ENCODE measurements around the gene PTPRA. TPM values are rescaled to one million over a fixed set of nuclear protein-coding genes. Genes with fewer than 3 reads are reported as not detected.
"Not testable (repeated sequence)": the region's sequence is repeated elsewhere in the genome, so short reads cannot be mapped to it uniquely, and the experiment has no call there.

PTPRA gene
- total RNA-seq, 2 experiments from 2014 or later, result 58.5 to 86.3 TPM

GRCh38 chr20:2998728-2999127, 125.4 kb downstream of the PTPRA start:
- DNase-seq (no peak), ATAC-seq (no peak)
- intact Hi-C loops (cut with DNase I, micrococcal nuclease), result no loop called here
- peaks cover 10% of the 10 kb centered on the region for H3K36me3 Mint-ChIP-seq (ENCODE audit: low read depth)
- no peaks in the 10 kb centered on the region for H3K9me3 Mint-ChIP-seq (ENCODE audit: low read depth)
- ChIA-PET POLR2A (no interaction called here), CTCF (no interaction called here)
- peaks cover 11% of the 10 kb centered on the region for H3K4me1 Mint-ChIP-seq
- H3K27ac Mint-ChIP-seq, result no peak overlapping the region
- no peaks in the 10 kb centered on the region for H3K27me3 Mint-ChIP-seq
- H3K4me3 Mint-ChIP-seq, result no peak overlapping the region

- ATAC-seq (peak; percentile 98), DNase-seq (peak; percentile 23)
- Mint-ChIP-seq H3K4me1 (peaks cover 11% of the 10 kb centered on the region), H3K9me3 (ENCODE audit: low read depth) (no peaks in the 10 kb centered on the region), H3K36me3 (ENCODE audit: low read depth) (peaks cover 15% of the 10 kb centered on the region), H3K27ac (peak overlapping the region; percentile 59), H3K27me3 (no peaks in the 10 kb centered on the region), H3K4me3 (no peak overlapping the region)
- ChIA-PET CTCF (interaction anchor here (0.5 to 2.8 kb wide), 47 partner anchors 8 to 1664 kb away, joined by 3 to 30 read pairs (median 4); partner anchors contain the start of gene PTPRA), POLR2A (no interaction called here)
- intact Hi-C loops (cut with DNase I, micrococcal nuclease), result loop anchor here (1.0 to 5.0 kb wide), 7 partner anchors 16 to 313 kb away; partner anchors contain the start of gene PTPRA (in 1 of the 2)
These were observed 127.7 kb downstream of the PTPRA start for GRCh38 chr20:3000852-3001523.

GRCh38 chr20:3003416-3003815, 130.1 kb downstream of the PTPRA start:
- Mint-ChIP-seq H3K4me3 (no peak overlapping the region), H3K27me3 (no peaks in the 10 kb centered on the region), H3K9me3 (ENCODE audit: low read depth) (no peaks in the 10 kb centered on the region), H3K4me1 (peaks cover 15% of the 10 kb centered on the region), H3K27ac (no peak overlapping the region), H3K36me3 (ENCODE audit: low read depth) (peaks cover 27% of the 10 kb centered on the region)
- DNase-seq, result no peak
- intact Hi-C loops (cut with DNase I, micrococcal nuclease), result loop anchor here in 1 of 2 experiments (5.0 kb wide), 1 partner anchor 251 kb away; no protein-coding TSS in a partner anchor
- ChIA-PET POLR2A (interaction anchor here (0.6 kb wide), 2 partner anchors 12 to 1696 kb away, joined by 3 to 4 read pairs; no protein-coding TSS in a partner anchor), CTCF (interaction anchor here (0.8 kb wide), 1 partner anchor 12 kb away, joined by 3 read pairs; no protein-coding TSS in a partner anchor)
- ATAC-seq, result no peak

DNA sequence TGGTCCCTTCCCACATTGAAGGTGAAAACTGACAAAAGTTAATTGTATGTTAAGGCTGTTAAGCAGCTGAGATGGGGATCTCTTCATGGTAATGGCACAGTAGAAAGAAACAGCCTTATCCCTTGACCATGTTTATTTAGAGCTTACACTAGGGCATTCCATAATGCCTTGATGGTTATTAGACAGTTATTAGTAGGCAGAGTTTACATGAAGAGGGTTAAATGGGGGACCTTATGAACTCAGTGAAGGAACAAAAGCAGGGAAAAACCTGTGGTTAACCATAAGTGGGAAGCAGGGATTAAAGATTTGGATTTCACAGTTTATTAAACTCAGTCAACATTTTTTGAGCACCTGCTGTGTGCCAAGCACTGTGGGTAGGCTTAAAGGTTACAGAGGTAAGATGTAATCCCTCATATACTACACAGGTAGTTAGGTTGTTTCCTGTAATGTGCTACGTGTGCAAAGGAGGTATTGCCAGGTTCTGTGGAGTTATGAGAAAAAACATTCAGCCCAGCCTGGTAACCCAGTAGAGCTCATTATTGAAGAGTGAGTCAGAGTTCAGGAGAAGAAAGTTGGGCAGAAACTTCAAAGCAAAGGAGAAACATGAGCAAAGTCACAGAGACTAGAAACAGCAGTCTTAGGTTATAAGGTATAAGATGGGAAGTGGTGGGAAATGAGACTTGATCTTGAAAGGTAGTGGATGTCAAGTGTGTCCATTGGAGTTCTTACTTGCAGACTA, 137.9 kb downstream of the PTPRA start:
- intact Hi-C loops (cut with DNase I, micrococcal nuclease), result loop anchor here (1.0 to 5.0 kb wide), 5 partner anchors 25 to 171 kb away; partner anchors contain the start of genes MRPS26 (in 1 of the 2), PCED1A (in 1 of the 2) and VPS16 (in 1 of the 2)
- ATAC-seq (peak; percentile 69), DNase-seq (peak; percentile 46)
- Mint-ChIP-seq H3K36me3 (ENCODE audit: low read depth) (peaks cover 61% of the 10 kb centered on the region), H3K4me1 (peaks cover 70% of the 10 kb centered on the region), H3K9me3 (ENCODE audit: low read depth) (no peaks in the 10 kb centered on the region), H3K27ac (peak overlapping the region; percentile 94), H3K4me3 (peak overlapping the region; percentile 37), H3K27me3 (no peaks in the 10 kb centered on the region)
- POLR2A ChIA-PET, result interaction anchor here (0.5 to 2.0 kb wide), 8 partner anchors 19 to 359 kb away, joined by 3 to 35 read pairs (median 8); partner anchors contain the start of genes MRPS26 and NOP56
- CTCF ChIA-PET, result interaction anchor here (0.8 to 1.9 kb wide), 9 partner anchors 10 to 150 kb away, joined by 3 to 18 read pairs (median 4); no protein-coding TSS in a partner anchor

DNA sequence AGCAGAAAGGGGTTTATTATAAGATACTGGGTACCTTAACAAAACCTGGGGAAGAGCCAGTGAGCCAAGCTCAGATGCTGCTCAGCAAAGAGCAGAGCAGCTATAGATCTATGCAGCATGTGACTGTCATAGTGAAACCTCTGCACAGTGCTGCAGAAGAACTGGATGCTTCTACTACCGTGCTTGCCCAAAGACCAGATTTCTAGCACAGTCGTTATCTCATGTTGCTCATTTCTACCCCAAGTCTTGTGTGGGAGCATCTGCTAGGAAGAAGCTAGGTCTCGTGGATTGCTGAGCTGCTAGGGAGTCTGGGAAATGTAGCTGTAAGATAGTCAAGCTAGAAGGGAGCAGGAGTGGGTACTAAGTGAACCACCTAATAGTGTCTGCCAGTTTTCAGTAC, 138.5 kb downstream of the PTPRA start:
- Mint-ChIP-seq H3K27me3 (no peaks in the 10 kb centered on the region), H3K4me3 (peak overlapping the region; percentile 37), H3K27ac (peak overlapping the region; percentile 94), H3K9me3 (ENCODE audit: low read depth) (no peaks in the 10 kb centered on the region), H3K4me1 (peaks cover 76% of the 10 kb centered on the region), H3K36me3 (ENCODE audit: low read depth) (peaks cover 65% of the 10 kb centered on the region)
- DNase-seq (peak; percentile 64), ATAC-seq (peak; percentile 75)
- CTCF ChIA-PET, result interaction anchor here (1.1 to 1.9 kb wide), 8 partner anchors 11 to 150 kb away, joined by 3 to 18 read pairs (median 4); no protein-coding TSS in a partner anchor
- POLR2A ChIA-PET, result interaction anchor here (0.5 to 2.0 kb wide), 9 partner anchors 19 to 359 kb away, joined by 3 to 35 read pairs (median 7); partner anchors contain the start of genes MRPS26 and NOP56
- intact Hi-C loops (cut with DNase I, micrococcal nuclease), result loop anchor here (1.0 to 5.0 kb wide), 5 partner anchors 25 to 171 kb away; partner anchors contain the start of genes MRPS26 (in 1 of the 2), PCED1A (in 1 of the 2) and VPS16 (in 1 of the 2)

GRCh38 chr20:3013771-3014170, 140.5 kb downstream of the PTPRA start:
- no peak overlapping the region for H3K4me3 Mint-ChIP-seq
- no peaks in the 10 kb centered on the region for H3K9me3 Mint-ChIP-seq (ENCODE audit: low read depth)
- intact Hi-C loops (cut with DNase I, micrococcal nuclease), result loop anchor here (1.0 to 5.0 kb wide), 5 partner anchors 17 to 140 kb away; partner anchors contain the start of genes MRPS26 (in 1 of the 2) and PTPRA (in 1 of the 2)
- H3K27ac Mint-ChIP-seq, result peak overlapping the region; percentile 84
- H3K36me3 Mint-ChIP-seq (ENCODE audit: low read depth), result peaks cover 64% of the 10 kb centered on the region
- ChIA-PET CTCF (interaction anchor here (0.6 kb wide), 2 partner anchors 13 to 217 kb away, joined by 3 read pairs; no protein-coding TSS in a partner anchor), POLR2A (interaction anchor here (0.6 to 2.4 kb wide), 3 partner anchors 24 to 125 kb away, joined by 5 to 39 read pairs (median 8); no protein-coding TSS in a partner anchor)
- H3K4me1 Mint-ChIP-seq, result peaks cover 84% of the 10 kb centered on the region
- DNase-seq (no peak), ATAC-seq (no peak)
- H3K27me3 Mint-ChIP-seq, result no peaks in the 10 kb centered on the region

GRCh38 chr20:3014179-3014578, 140.9 kb downstream of the PTPRA start:
- peak; percentile 53 for DNase-seq
- Mint-ChIP-seq H3K4me1 (peaks cover 80% of the 10 kb centered on the region), H3K27me3 (no peaks in the 10 kb centered on the region), H3K27ac (peak overlapping the region; percentile 95), H3K9me3 (ENCODE audit: low read depth) (no peaks in the 10 kb centered on the region), H3K4me3 (no peak overlapping the region), H3K36me3 (ENCODE audit: low read depth) (peaks cover 60% of the 10 kb centered on the region)
- intact Hi-C loops (cut with DNase I, micrococcal nuclease), result loop anchor here (1.0 to 5.0 kb wide), 5 partner anchors 17 to 141 kb away; partner anchors contain the start of genes MRPS26 (in 1 of the 2) and PTPRA (in 1 of the 2)
- ChIA-PET POLR2A (interaction anchor here (0.6 to 2.4 kb wide), 8 partner anchors 16 to 124 kb away, joined by 5 to 39 read pairs (median 10); no protein-coding TSS in a partner anchor), CTCF (interaction anchor here (0.6 to 1.9 kb wide), 3 partner anchors 14 to 31 kb away, joined by 3 to 9 read pairs (median 8); no protein-coding TSS in a partner anchor)
- ATAC-seq, result no peak

GRCh38 chr20:3014662-3015061, 141.4 kb downstream of the PTPRA start:
- peak overlapping the region; percentile 26 for H3K4me3 Mint-ChIP-seq
- intact Hi-C loops (cut with DNase I, micrococcal nuclease), result loop anchor here (1.0 to 5.0 kb wide), 6 partner anchors 16 to 141 kb away; partner anchors contain the start of genes MRPS26 (in 1 of the 2) and PTPRA (in 1 of the 2)
- POLR2A ChIA-PET, result interaction anchor here (0.6 to 2.4 kb wide), 11 partner anchors 11 to 166 kb away, joined by 4 to 39 read pairs (median 10); no protein-coding TSS in a partner anchor

GRCh38 chr20:3015302-3015701, 142.0 kb downstream of the PTPRA start:
- ChIA-PET CTCF (interaction anchor here (0.6 to 1.9 kb wide), 10 partner anchors 12 to 493 kb away, joined by 3 to 9 read pairs (median 4); no protein-coding TSS in a partner anchor), POLR2A (interaction anchor here (0.5 to 2.4 kb wide), 12 partner anchors 10 to 545 kb away, joined by 3 to 39 read pairs (median 8); partner anchors contain the start of gene SNRPB)
- peaks cover 72% of the 10 kb centered on the region for H3K4me1 Mint-ChIP-seq
- DNase-seq, result peak; percentile 38
- H3K27ac Mint-ChIP-seq, result peak overlapping the region; percentile 95
- H3K36me3 Mint-ChIP-seq (ENCODE audit: low read depth), result peaks cover 49% of the 10 kb centered on the region
- H3K9me3 Mint-ChIP-seq (ENCODE audit: low read depth); H3K27me3 Mint-ChIP-seq; ATAC-seq: not testable (repeated sequence)
- H3K4me3 Mint-ChIP-seq, result peak overlapping the region; percentile 30
- intact Hi-C loops (cut with DNase I, micrococcal nuclease), result loop anchor here (1.0 to 2.0 kb wide), 2 partner anchors 15 to 16 kb away; no protein-coding TSS in a partner anchor

More at GRCh38 chr20:3014662-3015061, 141.4 kb downstream of the PTPRA start:
- CTCF ChIA-PET, result interaction anchor here (0.8 to 1.9 kb wide), 8 partner anchors 11 to 493 kb away, joined by 3 to 9 read pairs (median 6); no protein-coding TSS in a partner anchor
- ATAC-seq (peak; percentile 68), DNase-seq (peak; percentile 76)
- Mint-ChIP-seq H3K27ac (peak overlapping the region; percentile 95), H3K4me1 (peaks cover 76% of the 10 kb centered on the region), H3K9me3 (ENCODE audit: low read depth) (no peaks in the 10 kb centered on the region), H3K27me3 (no peaks in the 10 kb centered on the region), H3K36me3 (ENCODE audit: low read depth) (peaks cover 55% of the 10 kb centered on the region)

GRCh38 chr20:3021327-3021726, 148.0 kb downstream of the PTPRA start:
- Mint-ChIP-seq H3K4me1 (peaks cover 18% of the 10 kb centered on the region), H3K9me3 (ENCODE audit: low read depth) (no peaks in the 10 kb centered on the region), H3K4me3 (no peak overlapping the region), H3K27me3 (no peaks in the 10 kb centered on the region), H3K36me3 (ENCODE audit: low read depth) (peaks cover 46% of the 10 kb centered on the region), H3K27ac (peak overlapping the region; percentile 69)
- ChIA-PET POLR2A (no interaction called here), CTCF (interaction anchor here (0.6 to 0.8 kb wide), 2 partner anchors 9 to 67 kb away, joined by 3 to 4 read pairs; no protein-coding TSS in a partner anchor)
- intact Hi-C loops (cut with DNase I, micrococcal nuclease), result no loop called here
- DNase-seq (no peak), ATAC-seq (no peak)

All from activated CD4-positive, alpha-beta T cell treated with anti-CD3 and anti-CD28 coated beads for 36 hours (primary cell).